Gastrocnemius medialis (tissue), 4 donors: ENCODE measurements around the gene MARCHF10.

Experiments
- CTCF ChIP-seq, 5 experiments: fragments of 450-650 bp in 3 of 5; fragments of 200-600 bp in 2 of 5; sonication (generic) in 2 of 5; IDR thresholded peaks in 4 of 5; conservative IDR thresholded peaks in 1 of 5; 1 replicate in 4 of 5; 2 replicates in 1 of 5; pipeline ENCODE4 v1.5.1; 2016 to 2019; ENCODE audit warnings: antibody characterized with exemption in 5 of 5, mild to moderate bottlenecking in 3 of 5, moderate library complexity in 3 of 5
- POLR2A ChIP-seq, 2 donors: fragments of 450-650 bp; IDR thresholded peaks; one replicate each; pipeline ENCODE4 v1.6.1; 2017; ENCODE audit warnings: antibody characterized with exemption in 2 of 2, mild to moderate bottlenecking in 2 of 2, moderate library complexity in 2 of 2

GRCh38 chr17:62821189-62822079, 13.3 kb upstream of the MARCHF10 start:
- no peak for TF ChIP-seq CTCF (IDR thresholded peaks at IDR 0.05 in 4 of 5, conservative IDR thresholded peaks at IDR 0.05 in 1 of 5)
- no peak for TF ChIP-seq POLR2A (IDR thresholded peaks at IDR 0.05)
